ENCODE results near the gene MOAP1.

Gene MOAP1

GRCh38 chr14:93156693-93157369, 27.9 kb downstream of the MOAP1 start:
- no peak overlapping the region for H3K4me3 ChIP-seq (IDR thresholded peaks at IDR 0.05; ENCODE audit: insufficient read depth, low read depth, low read length)
- H3K27ac ChIP-seq, result no peak overlapping the region
- H2AFZ ChIP-seq (ENCODE audit: low read depth), result no peak overlapping the region
- no peaks in the 10 kb centered on the region for H4K20me1 ChIP-seq (ENCODE audit: insufficient read depth)
- TF ChIP-seq, protein P1, sequence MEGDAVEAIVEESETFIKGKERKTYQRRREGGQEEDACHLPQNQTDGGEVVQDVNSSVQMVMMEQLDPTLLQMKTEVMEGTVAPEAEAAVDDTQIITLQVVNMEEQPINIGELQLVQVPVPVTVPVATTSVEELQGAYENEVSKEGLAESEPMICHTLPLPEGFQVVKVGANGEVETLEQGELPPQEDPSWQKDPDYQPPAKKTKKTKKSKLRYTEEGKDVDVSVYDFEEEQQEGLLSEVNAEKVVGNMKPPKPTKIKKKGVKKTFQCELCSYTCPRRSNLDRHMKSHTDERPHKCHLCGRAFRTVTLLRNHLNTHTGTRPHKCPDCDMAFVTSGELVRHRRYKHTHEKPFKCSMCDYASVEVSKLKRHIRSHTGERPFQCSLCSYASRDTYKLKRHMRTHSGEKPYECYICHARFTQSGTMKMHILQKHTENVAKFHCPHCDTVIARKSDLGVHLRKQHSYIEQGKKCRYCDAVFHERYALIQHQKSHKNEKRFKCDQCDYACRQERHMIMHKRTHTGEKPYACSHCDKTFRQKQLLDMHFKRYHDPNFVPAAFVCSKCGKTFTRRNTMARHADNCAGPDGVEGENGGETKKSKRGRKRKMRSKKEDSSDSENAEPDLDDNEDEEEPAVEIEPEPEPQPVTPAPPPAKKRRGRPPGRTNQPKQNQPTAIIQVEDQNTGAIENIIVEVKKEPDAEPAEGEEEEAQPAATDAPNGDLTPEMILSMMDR (conservative IDR thresholded peaks at IDR 0.05; ENCODE audit: low read depth, low read length), result no peak
- no peaks in the 10 kb centered on the region for H3K79me2 ChIP-seq (ENCODE audit: insufficient read depth, low read depth)
- no peaks in the 10 kb centered on the region for H3K36me3 ChIP-seq (ENCODE audit: insufficient read depth)
- H3K9ac ChIP-seq, result no peak overlapping the region
- no peaks in the 10 kb centered on the region for H3K27me3 ChIP-seq (ENCODE audit: insufficient read depth, low read depth)
- peaks cover 4% of the 10 kb centered on the region for H3K4me1 ChIP-seq (ENCODE audit: low read depth, poor library complexity, severe bottlenecking)
- no peak overlapping the region for H3K4me2 ChIP-seq

GRCh38 chr14:93155667-93156066, 29.0 kb downstream of the MOAP1 start:
- H4K20me1 ChIP-seq (ENCODE audit: insufficient read depth), result no peaks in the 10 kb centered on the region
- no peak overlapping the region for H3K27ac ChIP-seq
- H3K4me3 ChIP-seq (IDR thresholded peaks at IDR 0.05; ENCODE audit: insufficient read depth, low read depth, low read length), result no peak overlapping the region
- H2AFZ ChIP-seq (ENCODE audit: low read depth), result no peak overlapping the region
- peaks cover 4% of the 10 kb centered on the region for H3K4me1 ChIP-seq (ENCODE audit: low read depth, poor library complexity, severe bottlenecking)
- no peaks in the 10 kb centered on the region for H3K36me3 ChIP-seq (ENCODE audit: insufficient read depth)
- H3K9ac ChIP-seq, result no peak overlapping the region
- no peaks in the 10 kb centered on the region for H3K79me2 ChIP-seq (ENCODE audit: insufficient read depth, low read depth)
- H3K27me3 ChIP-seq (ENCODE audit: insufficient read depth, low read depth), result no peaks in the 10 kb centered on the region
- TF ChIP-seq, protein P1 (conservative IDR thresholded peaks at IDR 0.05; ENCODE audit: low read depth, low read length), result no peak
- no peak overlapping the region for H3K4me2 ChIP-seq

DNA sequence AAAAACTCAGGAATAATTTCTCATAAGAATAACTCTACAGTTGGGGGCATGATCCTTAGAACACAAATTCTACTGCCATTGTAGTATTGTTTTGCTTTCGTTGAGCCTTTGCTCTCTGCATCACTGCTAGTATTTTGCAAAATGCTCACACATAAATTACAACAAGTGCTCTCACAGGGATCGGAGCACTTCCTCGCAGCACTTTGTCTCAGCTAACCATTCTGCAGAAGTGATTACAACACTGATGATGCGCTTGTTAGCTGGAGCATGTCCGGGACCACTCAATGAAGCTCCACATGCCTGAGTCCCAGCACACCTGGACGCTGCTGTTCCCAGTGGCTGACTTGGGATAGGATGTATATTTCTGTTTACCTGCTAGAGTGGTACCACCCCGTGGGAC, 31.6 kb downstream of the MOAP1 start:
- no peak overlapping the region for H3K9ac ChIP-seq
- H4K20me1 ChIP-seq (ENCODE audit: insufficient read depth), result no peaks in the 10 kb centered on the region
- no peak overlapping the region for H2AFZ ChIP-seq (ENCODE audit: low read depth)
- no peaks in the 10 kb centered on the region for H3K79me2 ChIP-seq (ENCODE audit: insufficient read depth, low read depth)
- H3K27me3 ChIP-seq (ENCODE audit: insufficient read depth, low read depth), result no peaks in the 10 kb centered on the region
- no peak overlapping the region for H3K4me2 ChIP-seq
- no peak overlapping the region for H3K4me3 ChIP-seq (IDR thresholded peaks at IDR 0.05; ENCODE audit: insufficient read depth, low read depth, low read length)
- TF ChIP-seq, protein P1 (conservative IDR thresholded peaks at IDR 0.05; ENCODE audit: low read depth, low read length), result no peak
- no peak overlapping the region for H3K27ac ChIP-seq
- no peaks in the 10 kb centered on the region for H3K4me1 ChIP-seq (ENCODE audit: low read depth, poor library complexity, severe bottlenecking)
- no peaks in the 10 kb centered on the region for H3K36me3 ChIP-seq (ENCODE audit: insufficient read depth)

- Histone ChIP-seq H2AFZ (ENCODE audit: low read depth) (no peak overlapping the region), H3K36me3 (ENCODE audit: insufficient read depth) (no peaks in the 10 kb centered on the region), H3K9ac (no peak overlapping the region), H3K79me2 (ENCODE audit: insufficient read depth, low read depth) (no peaks in the 10 kb centered on the region), H3K27me3 (ENCODE audit: insufficient read depth, low read depth) (no peaks in the 10 kb centered on the region), H3K27ac (no peak overlapping the region), H3K4me3 (IDR thresholded peaks at IDR 0.05; ENCODE audit: insufficient read depth, low read depth, low read length) (no peak overlapping the region), H3K4me2 (no peak overlapping the region), H3K4me1 (ENCODE audit: low read depth, poor library complexity, severe bottlenecking) (no peaks in the 10 kb centered on the region), H4K20me1 (ENCODE audit: insufficient read depth) (no peaks in the 10 kb centered on the region)
- TF ChIP-seq, protein P1 (conservative IDR thresholded peaks at IDR 0.05; ENCODE audit: low read depth, low read length), result no peak
Observed at GRCh38 chr14:93150227-93151208, 34.2 kb downstream of the MOAP1 start.
